GM12892 (cell line): ENCODE data around the gene OLFM1.

Experiments used
- POLR2A ChIP-seq: IDR thresholded peaks from 2 replicates; pipeline ENCODE4 v1.6.1; 2011; ENCODE audit warnings: low read depth, low read length, control low read depth
- POLR2AphosphoS5 ChIP-seq: IDR thresholded peaks from 2 replicates; pipeline ENCODE4 v1.6.1; 2011; ENCODE audit warnings: low read depth, low read length, control low read depth

DNA sequence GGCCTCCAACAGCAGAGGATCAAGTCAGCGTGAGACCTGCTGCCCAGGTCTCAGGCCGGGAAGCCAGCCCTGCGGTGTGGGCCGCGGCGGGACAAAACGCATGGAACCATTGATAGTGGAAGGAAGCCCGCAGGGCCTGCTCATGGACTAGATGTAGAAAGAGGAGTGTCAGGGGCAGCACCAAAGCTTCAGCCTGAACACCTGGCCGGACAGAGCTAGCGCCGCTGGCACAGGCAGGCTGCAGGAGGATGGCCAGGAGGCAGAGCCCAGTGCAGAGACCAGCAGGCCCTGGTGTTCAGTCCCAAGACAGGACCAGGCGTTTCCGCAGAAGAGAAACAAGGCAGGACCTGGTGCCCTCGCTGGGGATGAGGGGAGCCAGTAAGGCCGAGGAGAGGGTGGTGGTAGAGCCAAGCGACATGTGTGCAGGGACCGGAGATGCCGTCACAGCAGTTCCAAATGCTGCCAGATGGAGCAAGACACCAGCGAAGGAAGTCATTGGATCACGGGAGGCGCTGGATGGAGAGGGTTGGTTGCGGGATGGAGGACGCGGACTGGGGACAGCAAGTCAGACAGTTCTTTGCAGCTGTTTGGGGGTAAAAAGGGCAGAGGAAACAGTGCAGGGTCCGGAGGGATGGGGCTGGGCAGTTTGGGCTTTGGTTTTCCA, 42.1 kb upstream of the OLFM1 start:
- TF ChIP-seq POLR2A (no peak), POLR2AphosphoS5 (no peak)
